GM23338 (cell line): ENCODE data around the gene TMEM87B. TPM values are rescaled to one million over a fixed set of nuclear protein-coding genes. Genes with fewer than 3 reads are reported as not detected.

Source experiments
- ATAC-seq: fragments of 200-7000 bp; cut with Tn5 transposase; 3 replicates; pipeline ENCODE4 v1.9.1; 2020
- DNase-seq: peaks from one replicate; pipeline ENCODE4 v3.0.0-alpha.2; 2015; ENCODE audit warnings: low spot score
- H2AFZ ChIP-seq: fragments of 200-600 bp; sonication (generic); 2 replicates; pipeline ENCODE4 v1.8.0; 2016; ENCODE audit warnings: antibody characterized with exemption, mild to moderate bottlenecking, moderate library complexity
- H3F3A ChIP-seq: fragments of 200-600 bp; sonication (generic); replicated peaks from 2 replicates; pipeline ENCODE4 v1.8.0; 2017; ENCODE audit warnings: antibody characterized with exemption, mixed run types, low read depth
- H3K27ac ChIP-seq: fragments of 200-600 bp; sonication (generic); 2 replicates; pipeline ENCODE4 v1.6.1; 2016; ENCODE audit warnings: low read depth
- H3K27me3 ChIP-seq: fragments of 200-600 bp; sonication (generic); 2 replicates; pipeline ENCODE4 v1.8.0; 2016; ENCODE audit warnings: mild to moderate bottlenecking, mixed run types, moderate library complexity; ENCODE audit not compliant: insufficient read depth
- H3K36me3 ChIP-seq: fragments of 200-600 bp; sonication (generic); 2 replicates; pipeline ENCODE4 v1.8.0; 2016; ENCODE audit warnings: mild to moderate bottlenecking; ENCODE audit not compliant: insufficient read depth
- H3K4me1 ChIP-seq: fragments of 200-600 bp; sonication (generic); 2 replicates; pipeline ENCODE4 v1.8.0; 2016; ENCODE audit warnings: mild to moderate bottlenecking, moderate library complexity; ENCODE audit not compliant: insufficient read depth
- H3K4me2 ChIP-seq: fragments of 200-600 bp; sonication (generic); 2 replicates; pipeline ENCODE4 v1.7.1; 2017; ENCODE audit warnings: mixed run types
- H3K4me3 ChIP-seq: fragments of 200-600 bp; sonication (generic); 2 replicates; pipeline ENCODE4 v1.6.1; 2016; ENCODE audit warnings: mixed run types
- H3K79me2 ChIP-seq: fragments of 200-600 bp; sonication (generic); replicated peaks from 2 replicates; pipeline ENCODE4 v1.8.0; 2017; ENCODE audit warnings: mild to moderate bottlenecking; ENCODE audit not compliant: insufficient read depth
- H3K9me2 ChIP-seq: fragments of 200-600 bp; sonication (generic); 2 replicates; pipeline ENCODE4 v1.8.0; 2017; ENCODE audit not compliant: insufficient read depth
- H4K20me1 ChIP-seq: fragments of 200-600 bp; sonication (generic); replicated peaks from 2 replicates; pipeline ENCODE4 v1.8.0; 2017; ENCODE audit warnings: mild to moderate bottlenecking; ENCODE audit not compliant: insufficient read depth
- H3K27ac Mint-ChIP-seq: 2 replicates; pipeline ENCODE4 v1.8.0; 2020; ENCODE audit warnings: inconsistent platforms, mild to moderate bottlenecking, moderate library complexity, mixed read lengths
- H3K27me3 Mint-ChIP-seq: 3 replicates; pipeline ENCODE4 v1.8.0; 2022; ENCODE audit warnings: low read depth, mild to moderate bottlenecking, moderate library complexity, mixed read lengths, inconsistent platforms; ENCODE audit not compliant: insufficient read depth, poor library complexity
- H3K36me3 Mint-ChIP-seq: 3 replicates; pipeline ENCODE4 v1.8.0; 2021; ENCODE audit warnings: low read depth, mild to moderate bottlenecking, inconsistent platforms, moderate library complexity, mixed read lengths
- H3K4me1 Mint-ChIP-seq: 3 replicates; pipeline ENCODE4 v1.8.0; 2020; ENCODE audit warnings: mild to moderate bottlenecking, inconsistent platforms, mixed read lengths
- H3K4me3 Mint-ChIP-seq: 3 replicates; pipeline ENCODE4 v1.8.0; 2021; ENCODE audit warnings: moderate library complexity, mild to moderate bottlenecking, inconsistent platforms, mixed read lengths
- H3K9me3 Mint-ChIP-seq: 3 replicates; pipeline ENCODE4 v1.8.0; 2020; ENCODE audit warnings: moderate library complexity, mild to moderate bottlenecking, inconsistent platforms, mixed read lengths
- CREB1 ChIP-seq: fragments of 250-450 bp; sonication (Bioruptor Pico); IDR thresholded peaks from 2 replicates; pipeline ENCODE4 v1.5.0; 2020; ENCODE audit warnings: low read depth, mild to moderate bottlenecking, moderate library complexity
- EZH2 ChIP-seq: fragments of 200-600 bp; sonication (generic); IDR thresholded peaks from one replicate; pipeline ENCODE4 v1.8.0; 2017; ENCODE audit warnings: antibody characterized with exemption, mild to moderate bottlenecking, low read depth; ENCODE audit not compliant: unreplicated experiment
- EZH2phosphoT487 ChIP-seq: fragments of 200-600 bp; sonication (generic); IDR thresholded peaks from one replicate; pipeline ENCODE4 v1.8.1; 2018; ENCODE audit warnings: antibody characterized with exemption; ENCODE audit not compliant: unreplicated experiment
- JUNB ChIP-seq: IDR thresholded peaks from one replicate; pipeline ENCODE4 v1.6.1; 2016; ENCODE audit warnings: antibody characterized with exemption; ENCODE audit not compliant: unreplicated experiment
- NANOG ChIP-seq: IDR thresholded peaks from 2 replicates; pipeline ENCODE4 v1.6.1; 2016; ENCODE audit warnings: antibody characterized with exemption, borderline replicate concordance
- POLR2AphosphoS5 ChIP-seq: IDR thresholded peaks from 2 replicates; pipeline ENCODE4 v1.6.1; 2016; ENCODE audit warnings: antibody characterized with exemption, low read depth
- STAT1 ChIP-seq: IDR thresholded peaks from one replicate; pipeline ENCODE4 v1.6.1; 2016; ENCODE audit warnings: antibody characterized with exemption; ENCODE audit not compliant: unreplicated experiment
- ZNF114 ChIP-seq: fragments of 250-450 bp; sonication (Bioruptor Pico); IDR thresholded peaks from 2 replicates; pipeline ENCODE4 v1.5.0; 2020; ENCODE audit warnings: mild to moderate bottlenecking, moderate library complexity
- ZNF331 ChIP-seq: fragments of 250-450 bp; sonication (Bioruptor Pico); IDR thresholded peaks from 2 replicates; pipeline ENCODE4 v1.5.0; 2020; ENCODE audit warnings: low read depth, mild to moderate bottlenecking, moderate library complexity
- polyA plus RNA-seq: library from polyadenylated mRNA; unstranded; fragments of >200 nt; fragmentation: Nextera tagmentation; extraction: Ambion mirVana; gene quantifications from 2 replicates; pipeline ENCODE4 v1.2.1, GENCODE V29; 2016
- total RNA-seq: library from RNA; depleted of rRNA; stranded (reverse); fragments of >200 nt; shearing (Covaris generic); gene quantifications from 2 replicates; pipeline ENCODE4 v1.2.3, GENCODE V29; 2014
- TF ChIP-seq, protein P1 (sequence below): IDR thresholded peaks from 2 replicates; pipeline ENCODE4 v1.6.1; 2016; ENCODE audit warnings: antibody characterized with exemption
- TF ChIP-seq, protein P2 (sequence below): fragments of 250-450 bp; sonication (Bioruptor Pico); IDR thresholded peaks from 2 replicates; pipeline ENCODE4 v1.5.0; 2020; ENCODE audit warnings: mild to moderate bottlenecking, moderate library complexity
- TF ChIP-seq, protein P3 (sequence below), 2 experiments: fragments of 200-600 bp in 1 of 2; sonication (generic) in 1 of 2; conservative IDR thresholded peaks; 2 replicates each; pipeline versions ENCODE4 v1.5.1 to v1.6.1; 2016 to 2017; ENCODE audit warnings: antibody characterized with exemption in 2 of 2, low read depth in 2 of 2, mild to moderate bottlenecking in 2 of 2, moderate library complexity in 1 of 2
- TF ChIP-seq, protein P4 (sequence below): IDR thresholded peaks from one replicate; pipeline ENCODE4 v1.6.1; 2018; ENCODE audit warnings: antibody characterized with exemption; ENCODE audit not compliant: unreplicated experiment

TMEM87B gene
- total and polyA plus RNA-seq, 2 experiments from 2014 or later = 7.0 to 15.4 TPM

DNA sequence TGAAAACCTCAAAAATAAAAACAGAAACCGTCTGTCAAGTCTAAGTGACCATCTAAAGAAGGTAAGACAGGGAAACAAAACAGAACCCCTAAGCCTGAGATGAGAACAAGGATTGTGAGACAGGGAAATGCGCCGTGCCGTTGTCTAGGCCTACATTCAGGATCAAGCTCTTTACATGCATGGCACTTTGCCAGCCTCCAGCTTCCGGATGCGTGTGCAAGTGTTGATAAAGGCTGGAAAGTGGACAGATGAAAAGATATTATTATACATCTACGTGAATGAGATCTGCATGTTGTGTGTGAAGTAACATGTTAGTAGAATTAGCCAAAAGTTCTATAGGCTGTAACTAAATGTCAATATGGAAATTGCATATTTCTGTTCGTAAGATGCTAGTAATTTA, 28.6 kb upstream of the TMEM87B start:
- H4K20me1 ChIP-seq = no peaks in the 10 kb centered on the region
- ATAC-seq = no peak
- 0 out of 2 replicates have a peak overlapping the region, but pooled peaks have one; percentile 54 for H3K27ac Mint-ChIP-seq

More for the DNA sequence above, 28.6 kb upstream of the TMEM87B start:
- peaks cover 4% of the 10 kb centered on the region; the same call in 1 of the 2 replicates for H3F3A ChIP-seq
- no peaks in the 10 kb centered on the region for H3K9me2 ChIP-seq
- H3K79me2 ChIP-seq = no peaks in the 10 kb centered on the region
- H3K4me3 Mint-ChIP-seq = no peak overlapping the region
- no peak for TF ChIP-seq NANOG
- TF ChIP-seq STAT1 = no peak
- no peak for TF ChIP-seq POLR2AphosphoS5
- TF ChIP-seq ZNF114 (CRISPR knock-in tag) = no peak
- no peak for TF ChIP-seq EZH2phosphoT487
- no peak for TF ChIP-seq JUNB
- TF ChIP-seq, protein P1, sequence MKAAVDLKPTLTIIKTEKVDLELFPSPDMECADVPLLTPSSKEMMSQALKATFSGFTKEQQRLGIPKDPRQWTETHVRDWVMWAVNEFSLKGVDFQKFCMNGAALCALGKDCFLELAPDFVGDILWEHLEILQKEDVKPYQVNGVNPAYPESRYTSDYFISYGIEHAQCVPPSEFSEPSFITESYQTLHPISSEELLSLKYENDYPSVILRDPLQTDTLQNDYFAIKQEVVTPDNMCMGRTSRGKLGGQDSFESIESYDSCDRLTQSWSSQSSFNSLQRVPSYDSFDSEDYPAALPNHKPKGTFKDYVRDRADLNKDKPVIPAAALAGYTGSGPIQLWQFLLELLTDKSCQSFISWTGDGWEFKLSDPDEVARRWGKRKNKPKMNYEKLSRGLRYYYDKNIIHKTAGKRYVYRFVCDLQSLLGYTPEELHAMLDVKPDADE = no peak
- TF ChIP-seq, protein P2, sequence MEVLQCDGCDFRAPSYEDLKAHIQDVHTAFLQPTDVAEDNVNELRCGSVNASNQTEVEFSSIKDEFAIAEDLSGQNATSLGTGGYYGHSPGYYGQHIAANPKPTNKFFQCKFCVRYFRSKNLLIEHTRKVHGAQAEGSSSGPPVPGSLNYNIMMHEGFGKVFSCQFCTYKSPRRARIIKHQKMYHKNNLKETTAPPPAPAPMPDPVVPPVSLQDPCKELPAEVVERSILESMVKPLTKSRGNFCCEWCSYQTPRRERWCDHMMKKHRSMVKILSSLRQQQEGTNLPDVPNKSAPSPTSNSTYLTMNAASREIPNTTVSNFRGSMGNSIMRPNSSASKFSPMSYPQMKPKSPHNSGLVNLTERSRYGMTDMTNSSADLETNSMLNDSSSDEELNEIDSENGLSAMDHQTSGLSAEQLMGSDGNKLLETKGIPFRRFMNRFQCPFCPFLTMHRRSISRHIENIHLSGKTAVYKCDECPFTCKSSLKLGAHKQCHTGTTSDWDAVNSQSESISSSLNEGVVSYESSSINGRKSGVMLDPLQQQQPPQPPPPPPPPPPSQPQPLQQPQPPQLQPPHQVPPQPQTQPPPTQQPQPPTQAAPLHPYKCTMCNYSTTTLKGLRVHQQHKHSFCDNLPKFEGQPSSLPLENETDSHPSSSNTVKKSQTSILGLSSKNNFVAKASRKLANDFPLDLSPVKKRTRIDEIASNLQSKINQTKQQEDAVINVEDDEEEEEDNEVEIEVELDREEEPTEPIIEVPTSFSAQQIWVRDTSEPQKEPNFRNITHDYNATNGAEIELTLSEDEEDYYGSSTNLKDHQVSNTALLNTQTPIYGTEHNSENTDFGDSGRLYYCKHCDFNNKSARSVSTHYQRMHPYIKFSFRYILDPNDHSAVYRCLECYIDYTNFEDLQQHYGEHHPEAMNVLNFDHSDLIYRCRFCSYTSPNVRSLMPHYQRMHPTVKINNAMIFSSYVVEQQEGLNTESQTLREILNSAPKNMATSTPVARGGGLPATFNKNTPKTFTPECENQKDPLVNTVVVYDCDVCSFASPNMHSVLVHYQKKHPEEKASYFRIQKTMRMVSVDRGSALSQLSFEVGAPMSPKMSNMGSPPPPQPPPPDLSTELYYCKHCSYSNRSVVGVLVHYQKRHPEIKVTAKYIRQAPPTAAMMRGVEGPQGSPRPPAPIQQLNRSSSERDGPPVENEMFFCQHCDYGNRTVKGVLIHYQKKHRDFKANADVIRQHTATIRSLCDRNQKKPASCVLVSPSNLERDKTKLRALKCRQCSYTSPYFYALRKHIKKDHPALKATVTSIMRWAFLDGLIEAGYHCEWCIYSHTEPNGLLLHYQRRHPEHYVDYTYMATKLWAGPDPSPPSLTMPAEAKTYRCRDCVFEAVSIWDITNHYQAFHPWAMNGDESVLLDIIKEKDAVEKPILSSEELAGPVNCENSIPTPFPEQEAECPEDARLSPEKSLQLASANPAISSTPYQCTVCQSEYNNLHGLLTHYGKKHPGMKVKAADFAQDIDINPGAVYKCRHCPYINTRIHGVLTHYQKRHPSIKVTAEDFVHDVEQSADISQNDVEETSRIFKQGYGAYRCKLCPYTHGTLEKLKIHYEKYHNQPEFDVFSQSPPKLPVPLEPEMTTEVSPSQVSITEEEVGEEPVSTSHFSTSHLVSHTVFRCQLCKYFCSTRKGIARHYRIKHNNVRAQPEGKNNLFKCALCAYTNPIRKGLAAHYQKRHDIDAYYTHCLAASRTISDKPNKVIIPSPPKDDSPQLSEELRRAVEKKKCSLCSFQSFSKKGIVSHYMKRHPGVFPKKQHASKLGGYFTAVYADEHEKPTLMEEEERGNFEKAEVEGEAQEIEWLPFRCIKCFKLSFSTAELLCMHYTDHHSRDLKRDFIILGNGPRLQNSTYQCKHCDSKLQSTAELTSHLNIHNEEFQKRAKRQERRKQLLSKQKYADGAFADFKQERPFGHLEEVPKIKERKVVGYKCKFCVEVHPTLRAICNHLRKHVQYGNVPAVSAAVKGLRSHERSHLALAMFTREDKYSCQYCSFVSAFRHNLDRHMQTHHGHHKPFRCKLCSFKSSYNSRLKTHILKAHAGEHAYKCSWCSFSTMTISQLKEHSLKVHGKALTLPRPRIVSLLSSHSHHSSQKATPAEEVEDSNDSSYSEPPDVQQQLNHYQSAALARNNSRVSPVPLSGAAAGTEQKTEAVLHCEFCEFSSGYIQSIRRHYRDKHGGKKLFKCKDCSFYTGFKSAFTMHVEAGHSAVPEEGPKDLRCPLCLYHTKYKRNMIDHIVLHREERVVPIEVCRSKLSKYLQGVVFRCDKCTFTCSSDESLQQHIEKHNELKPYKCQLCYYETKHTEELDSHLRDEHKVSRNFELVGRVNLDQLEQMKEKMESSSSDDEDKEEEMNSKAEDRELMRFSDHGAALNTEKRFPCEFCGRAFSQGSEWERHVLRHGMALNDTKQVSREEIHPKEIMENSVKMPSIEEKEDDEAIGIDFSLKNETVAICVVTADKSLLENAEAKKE (CRISPR knock-in tag) = no peak
- TF ChIP-seq, protein P3, sequence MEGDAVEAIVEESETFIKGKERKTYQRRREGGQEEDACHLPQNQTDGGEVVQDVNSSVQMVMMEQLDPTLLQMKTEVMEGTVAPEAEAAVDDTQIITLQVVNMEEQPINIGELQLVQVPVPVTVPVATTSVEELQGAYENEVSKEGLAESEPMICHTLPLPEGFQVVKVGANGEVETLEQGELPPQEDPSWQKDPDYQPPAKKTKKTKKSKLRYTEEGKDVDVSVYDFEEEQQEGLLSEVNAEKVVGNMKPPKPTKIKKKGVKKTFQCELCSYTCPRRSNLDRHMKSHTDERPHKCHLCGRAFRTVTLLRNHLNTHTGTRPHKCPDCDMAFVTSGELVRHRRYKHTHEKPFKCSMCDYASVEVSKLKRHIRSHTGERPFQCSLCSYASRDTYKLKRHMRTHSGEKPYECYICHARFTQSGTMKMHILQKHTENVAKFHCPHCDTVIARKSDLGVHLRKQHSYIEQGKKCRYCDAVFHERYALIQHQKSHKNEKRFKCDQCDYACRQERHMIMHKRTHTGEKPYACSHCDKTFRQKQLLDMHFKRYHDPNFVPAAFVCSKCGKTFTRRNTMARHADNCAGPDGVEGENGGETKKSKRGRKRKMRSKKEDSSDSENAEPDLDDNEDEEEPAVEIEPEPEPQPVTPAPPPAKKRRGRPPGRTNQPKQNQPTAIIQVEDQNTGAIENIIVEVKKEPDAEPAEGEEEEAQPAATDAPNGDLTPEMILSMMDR (conservative IDR thresholded peaks at IDR 0.05; ENCODE audit: low read depth in 2 of 2) = no peak
- no peak for TF ChIP-seq EZH2
- TF ChIP-seq, protein P4, sequence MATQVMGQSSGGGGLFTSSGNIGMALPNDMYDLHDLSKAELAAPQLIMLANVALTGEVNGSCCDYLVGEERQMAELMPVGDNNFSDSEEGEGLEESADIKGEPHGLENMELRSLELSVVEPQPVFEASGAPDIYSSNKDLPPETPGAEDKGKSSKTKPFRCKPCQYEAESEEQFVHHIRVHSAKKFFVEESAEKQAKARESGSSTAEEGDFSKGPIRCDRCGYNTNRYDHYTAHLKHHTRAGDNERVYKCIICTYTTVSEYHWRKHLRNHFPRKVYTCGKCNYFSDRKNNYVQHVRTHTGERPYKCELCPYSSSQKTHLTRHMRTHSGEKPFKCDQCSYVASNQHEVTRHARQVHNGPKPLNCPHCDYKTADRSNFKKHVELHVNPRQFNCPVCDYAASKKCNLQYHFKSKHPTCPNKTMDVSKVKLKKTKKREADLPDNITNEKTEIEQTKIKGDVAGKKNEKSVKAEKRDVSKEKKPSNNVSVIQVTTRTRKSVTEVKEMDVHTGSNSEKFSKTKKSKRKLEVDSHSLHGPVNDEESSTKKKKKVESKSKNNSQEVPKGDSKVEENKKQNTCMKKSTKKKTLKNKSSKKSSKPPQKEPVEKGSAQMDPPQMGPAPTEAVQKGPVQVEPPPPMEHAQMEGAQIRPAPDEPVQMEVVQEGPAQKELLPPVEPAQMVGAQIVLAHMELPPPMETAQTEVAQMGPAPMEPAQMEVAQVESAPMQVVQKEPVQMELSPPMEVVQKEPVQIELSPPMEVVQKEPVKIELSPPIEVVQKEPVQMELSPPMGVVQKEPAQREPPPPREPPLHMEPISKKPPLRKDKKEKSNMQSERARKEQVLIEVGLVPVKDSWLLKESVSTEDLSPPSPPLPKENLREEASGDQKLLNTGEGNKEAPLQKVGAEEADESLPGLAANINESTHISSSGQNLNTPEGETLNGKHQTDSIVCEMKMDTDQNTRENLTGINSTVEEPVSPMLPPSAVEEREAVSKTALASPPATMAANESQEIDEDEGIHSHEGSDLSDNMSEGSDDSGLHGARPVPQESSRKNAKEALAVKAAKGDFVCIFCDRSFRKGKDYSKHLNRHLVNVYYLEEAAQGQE = no peak
- no peak for TF ChIP-seq ZNF331
- no peak for TF ChIP-seq CREB1
- H3K27ac ChIP-seq = no peak overlapping the region
- no peaks in the 10 kb centered on the region for H3K27me3 ChIP-seq
- no peak for DNase-seq
- H2AFZ ChIP-seq = no peak overlapping the region
- peaks cover 3% of the 10 kb centered on the region; the same call in 1 of the 3 replicates for H3K9me3 Mint-ChIP-seq
- no peaks in the 10 kb centered on the region for H3K36me3 ChIP-seq
- no peak overlapping the region for H3K4me2 ChIP-seq
- peaks cover 5% of the 10 kb centered on the region; the same call in 2 of the 3 replicates for H3K4me1 Mint-ChIP-seq
- H3K27me3 Mint-ChIP-seq = peaks cover 2% of the 10 kb centered on the region
- H3K4me1 ChIP-seq = peaks cover 6% of the 10 kb centered on the region; the same call in 1 of the 2 replicates
- no peak overlapping the region for H3K4me3 ChIP-seq
- H3K36me3 Mint-ChIP-seq = peaks cover 5% of the 10 kb centered on the region; the same call in 2 of the 3 replicates
